ENCODE results near the gene PPP1R26. TPM values are rescaled to one million over a fixed set of nuclear protein-coding genes. Genes with fewer than 3 reads are reported as not detected.

Gene PPP1R26
- total RNA-seq, 4 donors from 2014 or later, result 10.0 to 31.1 (median 18.2) TPM

DNA sequence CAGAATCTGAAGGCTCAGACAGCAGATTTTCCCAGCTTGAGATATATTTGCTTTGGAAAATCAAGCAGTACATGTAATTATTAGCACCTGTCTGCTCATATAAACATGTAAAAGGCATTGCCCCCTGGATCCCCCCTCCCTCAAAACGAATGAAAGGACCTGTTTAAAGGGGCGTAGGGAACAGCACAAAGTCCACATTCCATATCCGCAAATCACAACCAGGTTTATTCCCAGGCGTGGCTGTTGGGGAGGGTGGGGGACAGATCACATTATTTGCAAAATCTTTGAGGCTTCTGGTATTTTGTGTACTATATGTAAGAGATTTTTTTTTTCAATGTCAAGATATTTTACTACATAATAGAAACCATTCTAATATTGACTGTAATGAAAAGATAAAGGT is 12.2 kb downstream of the PPP1R26 start:
- 80% methylated on average over 4 of the region's 4 CpGs for WGBS
- intact Hi-C loops (cut with DNase I), result no loop called here
- H3K36me3 ChIP-seq, result peaks cover 3 to 48% (median 32%) of the 10 kb centered on the region in 4 donors
- H3K9me3 ChIP-seq, result no peaks in the 10 kb centered on the region
- no peak for TF ChIP-seq POLR2AphosphoS5 (IDR thresholded peaks at IDR 0.05)
- TF ChIP-seq CTCF (IDR thresholded peaks at IDR 0.05), result no peak
- no peak for TF ChIP-seq POLR2A (IDR thresholded peaks at IDR 0.05; ENCODE audit: low read depth)
- no peak for TF ChIP-seq EP300 (IDR thresholded peaks at IDR 0.05)
- DNase-seq (ENCODE audit: extremely low spot score), result no peak
- no peaks in the 10 kb centered on the region for H3K4me1 ChIP-seq
- H3K27me3 ChIP-seq, result no peaks in the 10 kb centered on the region
- H3K4me3 ChIP-seq, result no peak overlapping the region
- no peak overlapping the region for H3K27ac ChIP-seq (replicated peaks in 1 of 4)

- DNase-seq (ENCODE audit: extremely low spot score), result no peak
- TF ChIP-seq POLR2A (IDR thresholded peaks at IDR 0.05; ENCODE audit: low read depth), result no peak
- no peak for TF ChIP-seq EP300 (IDR thresholded peaks at IDR 0.05)
- no peak for TF ChIP-seq CTCF (IDR thresholded peaks at IDR 0.05)
- no peak for TF ChIP-seq POLR2AphosphoS5 (IDR thresholded peaks at IDR 0.05)
- intact Hi-C loops (cut with DNase I), result no loop called here
- Histone ChIP-seq H3K4me1 (no peaks in the 10 kb centered on the region), H3K27ac (replicated peaks in 1 of 4) (no peak overlapping the region), H3K27me3 (no peaks in the 10 kb centered on the region), H3K4me3 (no peak overlapping the region), H3K36me3 (peaks cover 3 to 35% (median 19%) of the 10 kb centered on the region in 4 donors), H3K9me3 (no peaks in the 10 kb centered on the region)
- WGBS, result 92% methylated on average over 24 of the region's 27 CpGs
Measured at GRCh38 chr9:135492886-135493669, 13.5 kb downstream of the PPP1R26 start.

- Histone ChIP-seq H3K27ac (replicated peaks in 1 of 4) (no peak overlapping the region), H3K9me3 (no peaks in the 10 kb centered on the region), H3K4me3 (no peak overlapping the region), H3K4me1 (peaks cover 7 to 10% (median 8%) of the 10 kb centered on the region in 4 donors), H3K36me3 (peaks cover 0 to 16% (median 3%) of the 10 kb centered on the region in 4 donors), H3K27me3 (no peaks in the 10 kb centered on the region)
- 89% methylated on average over 27 of the region's 30 CpGs for WGBS
- DNase-seq (ENCODE audit: extremely low spot score), result no peak
- no peak for TF ChIP-seq POLR2AphosphoS5 (IDR thresholded peaks at IDR 0.05)
- no peak for TF ChIP-seq POLR2A (IDR thresholded peaks at IDR 0.05; ENCODE audit: low read depth)
- no peak for TF ChIP-seq CTCF (IDR thresholded peaks at IDR 0.05)
- no peak for TF ChIP-seq EP300 (IDR thresholded peaks at IDR 0.05)
- intact Hi-C loops (cut with DNase I), result no loop called here
Measured at GRCh38 chr9:135494791-135495559, 15.4 kb downstream of the PPP1R26 start.

DNA sequence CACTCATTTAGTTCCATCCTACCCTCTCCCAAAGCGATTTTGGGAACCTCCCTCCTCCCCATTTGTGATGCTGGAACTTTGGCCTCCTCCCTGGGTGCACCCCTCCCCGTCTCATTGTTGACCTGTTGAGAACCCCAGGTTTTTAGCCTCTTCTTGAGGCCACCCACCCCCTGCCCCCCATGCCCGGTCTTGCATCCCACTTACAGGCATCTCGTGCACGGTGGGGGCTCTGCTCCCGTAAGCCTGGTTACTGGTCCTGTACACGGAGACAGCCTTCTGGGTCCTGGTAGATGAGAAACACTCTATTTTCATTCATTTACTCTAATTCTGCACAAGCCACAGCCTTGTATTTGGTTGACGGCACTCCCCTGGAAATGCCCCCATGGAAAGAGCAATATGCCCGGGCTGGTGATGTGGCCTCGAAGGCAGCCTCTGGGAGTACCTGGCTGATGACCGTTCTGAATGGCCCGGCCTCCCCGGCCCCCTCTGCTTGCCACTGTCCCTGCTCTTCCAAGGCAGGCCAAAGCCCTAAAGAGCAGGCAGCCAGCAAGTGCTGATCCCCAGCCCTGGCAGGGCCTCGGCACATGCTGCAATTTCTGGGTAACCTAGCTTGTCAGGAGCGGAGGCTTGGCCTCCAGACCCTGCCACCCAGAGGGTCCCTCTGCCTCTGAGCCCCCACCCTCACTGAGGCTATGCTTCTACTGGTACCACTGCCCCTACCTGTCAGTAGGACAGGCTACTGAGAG is 19.0 kb downstream of the PPP1R26 start:
- TF ChIP-seq POLR2A (IDR thresholded peaks at IDR 0.05; ENCODE audit: low read depth) (no peak), EP300 (IDR thresholded peaks at IDR 0.05) (no peak), CTCF (IDR thresholded peaks at IDR 0.05) (no peak), POLR2AphosphoS5 (IDR thresholded peaks at IDR 0.05) (no peak)
- peaks cover 22 to 38% (median 31%) of the 10 kb centered on the region in 4 donors for H3K4me1 ChIP-seq
- WGBS, result 88% methylated on average over 11 of the region's 15 CpGs
- H3K4me3 ChIP-seq, result no peak overlapping the region
- no peaks in the 10 kb centered on the region for H3K9me3 ChIP-seq
- H3K27ac ChIP-seq (replicated peaks in 1 of 4), result no peak overlapping the region
- no peak for DNase-seq (ENCODE audit: extremely low spot score)
- H3K27me3 ChIP-seq, result no peaks in the 10 kb centered on the region
- peaks cover 1 to 21% (median 19%) of the 10 kb centered on the region in 4 donors for H3K36me3 ChIP-seq
- intact Hi-C loops (cut with DNase I), result no loop called here

Data from esophagus muscularis mucosa (tissue), 4 donors.